ENCODE data around the gene KCNE1. TPM values are rescaled to one million over a fixed set of nuclear protein-coding genes. Genes with fewer than 3 reads are reported as not detected.

Gene KCNE1
- total RNA-seq (2022; extraction: Qiagen RNA extraction): 0.04 to 0.12 TPM (median 0.07 TPM) in 3 of 5 replicates, not detected in the others

GRCh38 chr21:34511787-34512455 is at the start of gene KCNE1:
KCNE1 (minus strand) TSS chr21:34512210; CDS start chr21:34449634, 62,576 bp downstream.

GRCh38 chr21:34423805-34424204 is 88.2 kb downstream of the KCNE1 start, which contains the start of gene SMIM34:
SMIM34 (minus strand) TSS chr21:34423951; CDS start chr21:34423839, 112 bp downstream.

Other genes starting within 250 kb of the KCNE1 start
- gene KCNE2, start 148.2 kb downstream of the KCNE1 start, total RNA-seq (2022; extraction: Qiagen RNA extraction): not detected in 5 replicates
- gene SMIM11, start 136.7 kb downstream of the KCNE1 start, total RNA-seq (2022; extraction: Qiagen RNA extraction): 4.2 to 16.1 TPM (median 8.2 TPM) in 5 replicates
- not detected in 5 replicates for gene SMIM34, start 88.3 kb downstream of the KCNE1 start, total RNA-seq (2022; extraction: Qiagen RNA extraction)
- 13.4 to 15.5 TPM (median 14.7 TPM) in 5 replicates for gene RCAN1, start 102.9 kb upstream of the KCNE1 start, total RNA-seq (2022; extraction: Qiagen RNA extraction)
- gene CLIC6, start 156.8 kb upstream of the KCNE1 start, total RNA-seq (2022; extraction: Qiagen RNA extraction): 0.03 to 0.11 TPM (median 0.08 TPM) in 5 replicates

Measured in A549 treated with dexamethasone at 1 μM for 4 hours (cell line).